Endothelial cell of umbilical vein (primary cell): ENCODE measurements around the gene MAPKAPK2. TPM values are rescaled to one million over a fixed set of nuclear protein-coding genes. Genes with fewer than 3 reads are reported as not detected.

Source experiments
- BruUV-seq: library from RNA; stranded (reverse); fragments of 400-500 nt; replicated peaks from 2 replicates; lab custom pipeline; 2021; lab: Mats Ljungman, UMichigan
- CTCF ChIA-PET: fragments of 300-600, 350-600 bp; sonication (Branson Sonifier 250); formaldehyde crosslinking; loops from one replicate; lab custom pipeline; 2021; ENCODE audit warnings: antibody characterized with exemption, inconsistent platforms; lab: Charles Lee
- POLR2A ChIA-PET: fragments of 300-600, 350-600 bp; sonication (Branson Sonifier 250); formaldehyde crosslinking; loops from one replicate; lab custom pipeline; 2021; ENCODE audit warnings: antibody characterized with exemption, inconsistent platforms; lab: Charles Lee
- DNase-seq: peaks from one replicate; pipeline ENCODE4 v3.0.0-alpha.2; 2011; ENCODE audit warnings: low read depth, low spot score
- FAIRE-seq: peaks from 2 replicates; lab custom pipeline; 2011; peaks lifted over from hg19 to GRCh38; lab: Jason Lieb, UNC
- H2AFZ ChIP-seq: 2 replicates; pipeline ENCODE4 v1.6.0; 2012; ENCODE audit warnings: low read depth, low read length, control low read depth, inconsistent platforms
- H3K27ac ChIP-seq: 2 replicates; pipeline ENCODE4 v1.5.1; 2011; ENCODE audit warnings: low read depth, mild to moderate bottlenecking, control low read depth, low read length, moderate library complexity; ENCODE audit not compliant: insufficient read depth
- H3K27me3 ChIP-seq, 2 experiments: 2 replicates each; pipeline versions ENCODE4 v1.6.0 to v1.6.1; 2011; ENCODE audit warnings: low read length in 2 of 2, mixed read lengths in 1 of 2; ENCODE audit not compliant: control insufficient read depth in 2 of 2, insufficient read depth in 2 of 2
- H3K36me3 ChIP-seq, 2 experiments: 2 replicates in 1 of 2; 3 replicates in 1 of 2; pipeline ENCODE4 v1.5.1; 2011; ENCODE audit warnings: low read length in 2 of 2, mild to moderate bottlenecking in 1 of 2, moderate library complexity in 1 of 2; ENCODE audit not compliant: control insufficient read depth in 2 of 2, insufficient read depth in 2 of 2; ENCODE audit errors: extremely low read depth in 1 of 2
- H3K4me1 ChIP-seq: 3 replicates; pipeline ENCODE4 v1.5.1; 2011; ENCODE audit warnings: mild to moderate bottlenecking, low read length; ENCODE audit not compliant: control insufficient read depth, insufficient read depth; ENCODE audit errors: extremely low read depth
- H3K4me2 ChIP-seq: 2 replicates; pipeline ENCODE4 v1.6.1; 2011; ENCODE audit warnings: low read length, control low read depth, mixed read lengths; ENCODE audit not compliant: insufficient read depth
- H3K4me3 ChIP-seq, 3 experiments: fragments of 200-600 bp in 1 of 3; sonication (generic), shearing (Covaris generic) in 1 of 3; replicated peaks in 1 of 3; 2 replicates each; pipeline ENCODE4 v1.5.1; 2011 to 2016; ENCODE audit warnings: control low read depth in 3 of 3, low read length in 3 of 3, mild to moderate bottlenecking in 2 of 3, inconsistent platforms in 1 of 3, low read depth in 1 of 3, moderate library complexity in 1 of 3; ENCODE audit not compliant: insufficient read depth in 1 of 3
- H3K79me2 ChIP-seq: 2 replicates; pipeline ENCODE4 v1.6.0; 2012; ENCODE audit warnings: low read length, inconsistent platforms; ENCODE audit not compliant: control insufficient read depth, insufficient read depth
- H3K9ac ChIP-seq: replicated peaks from 2 replicates; pipeline ENCODE3; 2011; ENCODE audit warnings: low read length, control low read depth; ENCODE audit not compliant: insufficient read depth; ENCODE audit errors: extremely low read depth
- H3K9me1 ChIP-seq: replicated peaks from 3 replicates; pipeline ENCODE4 v1.6.0; 2011; ENCODE audit warnings: mild to moderate bottlenecking, low read length; ENCODE audit not compliant: control insufficient read depth, insufficient read depth; ENCODE audit errors: extremely low read depth
- H3K9me3 ChIP-seq: replicated peaks from 2 replicates; pipeline ENCODE4 v1.5.1; 2012; ENCODE audit warnings: low read length, inconsistent platforms; ENCODE audit not compliant: control insufficient read depth, insufficient read depth
- H4K20me1 ChIP-seq: replicated peaks from 2 replicates; pipeline ENCODE3; 2011; ENCODE audit warnings: mild to moderate bottlenecking, low read length; ENCODE audit not compliant: control insufficient read depth, insufficient read depth; ENCODE audit errors: extremely low read depth
- EZH2 ChIP-seq: IDR thresholded peaks from 2 replicates; pipeline ENCODE4 v1.6.1; 2012; ENCODE audit warnings: borderline replicate concordance, low read depth, mild to moderate bottlenecking, moderate library complexity, low read length, inconsistent platforms; ENCODE audit not compliant: severe bottlenecking
- GATA2 ChIP-seq: IDR thresholded peaks from 2 replicates; pipeline ENCODE4 v1.7.0; 2011; ENCODE audit warnings: low read depth, mild to moderate bottlenecking, moderate library complexity, mixed read lengths, low read length; ENCODE audit not compliant: insufficient read length, insufficient read depth
- JUN ChIP-seq: IDR thresholded peaks from 2 replicates; pipeline ENCODE4 v1.6.1; 2011; ENCODE audit warnings: borderline replicate concordance, low read depth; ENCODE audit not compliant: insufficient read length, insufficient read depth
- MYC ChIP-seq: IDR thresholded peaks from one replicate; pipeline ENCODE4 v1.6.1; 2011; ENCODE audit warnings: mild to moderate bottlenecking, low read depth, low read length
- POLR2A ChIP-seq: IDR thresholded peaks from 2 replicates; pipeline ENCODE4 v1.6.1; 2012; ENCODE audit warnings: low read depth, mild to moderate bottlenecking, control low read depth, low read length
- POLR2AphosphoS5 ChIP-seq: IDR thresholded peaks from 2 replicates; pipeline ENCODE4 v1.6.1; 2012; ENCODE audit warnings: low read depth, mild to moderate bottlenecking, control low read depth, low read length, moderate library complexity; ENCODE audit not compliant: insufficient read depth
- dilution Hi-C: fragments of 300-500 bp; cut with MboI; formaldehyde crosslinking; loops from one replicate; pipeline ENCODE4 v1.15.0; 2019; ENCODE audit warnings: low sequenced_read_pairs; ENCODE audit not compliant: extremely low pct_ligation_motif_present
- intact Hi-C: fragments of 100-400 bp; cut with micrococcal nuclease; formaldehyde crosslinking; loops from one replicate; pipeline ENCODE4 v1.10.0; 2022
- polyA plus RNA-seq, 4 experiments: library from polyadenylated mRNA; depleted of rRNA in 3 of 4; stranded (reverse) in 3 of 4; unstranded in 1 of 4; fragments of >200 nt; gene quantifications; 2 replicates each; pipeline versions ENCODE4 v1.2.1 to v1.2.3, GENCODE V29; 2011 to 2012; ENCODE audit warnings: missing spikeins in 1 of 4
- total RNA-seq: library from RNA; stranded (reverse); gene quantifications from 2 replicates; pipeline ENCODE4 v1.2.3, GENCODE V29; 2021
- TF ChIP-seq, protein P1 (sequence below): IDR thresholded peaks from 2 replicates; pipeline ENCODE4 v1.6.1; 2011; ENCODE audit not compliant: insufficient read depth, insufficient read length

The MAPKAPK2 gene
- total and polyA plus RNA-seq, 2 donors (not counting 3 experiments of a cell fraction or from before 2014, with no cell fraction given), result 52.9 to 69.1 TPM

DNA sequence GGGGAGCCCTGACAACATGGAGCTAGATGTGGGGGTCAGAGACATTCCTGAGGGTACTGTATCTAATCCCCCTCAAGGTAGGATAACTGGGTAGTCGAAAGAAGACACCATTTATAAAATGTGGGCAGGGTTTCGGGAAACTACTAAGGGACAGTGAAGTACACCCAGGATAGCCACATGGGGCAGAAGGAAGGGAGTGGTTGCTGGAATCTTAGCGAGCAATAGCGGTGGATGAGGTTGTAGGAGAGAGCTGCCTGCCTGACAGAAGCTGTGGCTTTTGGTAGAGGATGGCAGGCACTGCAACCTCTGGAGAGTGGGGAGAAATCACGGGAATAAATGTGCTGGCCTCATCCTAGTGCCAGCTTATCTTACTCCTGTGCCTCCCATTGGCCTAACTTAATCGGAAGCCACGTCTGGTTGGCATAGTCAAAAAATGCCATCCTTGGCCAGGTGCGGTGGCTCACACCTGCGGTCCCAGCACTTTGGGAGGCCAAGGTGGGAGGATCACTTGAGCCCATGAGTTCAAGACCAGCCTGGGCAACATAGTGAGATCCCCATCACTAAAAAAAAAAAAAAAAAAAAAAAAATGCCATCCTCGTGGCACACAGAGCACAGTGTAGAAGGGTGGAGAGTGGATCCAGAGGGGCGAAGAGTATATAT lies 23.4 kb upstream of the MAPKAPK2 start:
- H3K9me3 ChIP-seq, result no peaks in the 10 kb centered on the region
- H3K4me1 ChIP-seq, result no peaks in the 10 kb centered on the region
- POLR2A ChIA-PET, result no interaction called here
- dilution Hi-C loops, result no loop called here
- H2AFZ ChIP-seq, result no peak overlapping the region
- CTCF ChIA-PET, result interaction anchor here (1.1 to 15.0 kb wide), 6 partner anchors 13 to 182 kb away, joined by 3 to 663 read pairs (median 26); partner anchors contain the start of gene DYRK3
- no peaks in the 10 kb centered on the region for H3K79me2 ChIP-seq
- peaks cover 43 to 44% of the 10 kb centered on the region in 2 experiments for H3K27me3 ChIP-seq
- no peak for FAIRE-seq
- H3K27ac ChIP-seq, result no peak overlapping the region
- H3K9ac ChIP-seq, result no peak overlapping the region
- no peaks in the 10 kb centered on the region for H4K20me1 ChIP-seq
- H3K4me2 ChIP-seq, result no peak overlapping the region
- intact Hi-C loops, result no loop called here
- BruUV-seq, result no TSS peak
- no peak for TF ChIP-seq GATA2
- H3K9me1 ChIP-seq, result no peaks in the 10 kb centered on the region
- H3K4me3 ChIP-seq, result no peak overlapping the region
- DNase-seq, result no peak
- H3K36me3 ChIP-seq, result no peaks in the 10 kb centered on the region

DNA sequence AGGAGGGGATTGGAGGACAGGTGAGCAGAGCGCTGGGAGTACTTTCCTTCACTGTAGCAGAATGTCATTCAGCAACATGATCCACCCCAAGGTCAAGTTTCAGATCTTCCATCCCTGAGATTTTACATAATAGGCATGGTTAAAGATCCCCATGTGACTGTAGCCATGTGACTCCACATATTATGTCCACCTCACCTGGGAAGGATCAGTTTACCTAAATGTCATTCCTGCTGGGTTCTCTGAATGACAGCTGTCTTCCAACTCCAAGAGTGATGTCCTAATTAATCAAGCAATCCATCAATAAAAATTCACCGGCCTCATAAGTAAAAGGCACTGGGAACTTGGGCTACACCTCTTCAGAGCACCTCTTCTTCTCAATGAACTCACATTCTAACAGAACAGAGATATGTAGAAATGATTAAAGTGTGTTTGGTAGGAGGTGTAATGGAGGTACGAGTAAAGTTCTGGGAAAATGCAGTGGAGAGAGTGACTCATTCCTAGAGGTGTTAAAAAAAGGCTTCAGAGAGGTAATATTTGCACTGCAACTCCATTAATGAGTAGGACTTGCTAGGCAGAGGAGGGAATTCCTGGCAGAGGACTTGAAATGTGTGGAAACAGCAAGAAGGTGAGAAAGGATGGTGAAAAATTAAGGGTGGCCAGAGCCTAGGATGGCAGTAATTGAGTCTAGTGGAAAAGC lies 22.2 kb upstream of the MAPKAPK2 start:
- TF ChIP-seq MYC (no peak), GATA2 (no peak), JUN (no peak), POLR2A (no peak), POLR2AphosphoS5 (no peak), EZH2 (no peak)
- TF ChIP-seq, protein P1, sequence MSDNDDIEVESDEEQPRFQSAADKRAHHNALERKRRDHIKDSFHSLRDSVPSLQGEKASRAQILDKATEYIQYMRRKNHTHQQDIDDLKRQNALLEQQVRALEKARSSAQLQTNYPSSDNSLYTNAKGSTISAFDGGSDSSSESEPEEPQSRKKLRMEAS, result no peak
- ChIA-PET CTCF (interaction anchor here (1.4 to 15.0 kb wide), 22 partner anchors 8 to 837 kb away, joined by 4 to 663 read pairs (median 16); partner anchors contain the start of genes DYRK3, EIF2D, IKBKE and MAPKAPK2), POLR2A (no interaction called here)
- dilution Hi-C loops, result no loop called here
- H3K27me3 ChIP-seq, result peaks cover 37 to 39% of the 10 kb centered on the region in 2 experiments
- no TSS peak for BruUV-seq
- DNase-seq, result no peak
- intact Hi-C loops, result no loop called here
- no peak overlapping the region for H3K27ac ChIP-seq
- no peaks in the 10 kb centered on the region for H3K9me1 ChIP-seq
- no peaks in the 10 kb centered on the region for H4K20me1 ChIP-seq
- H3K9ac ChIP-seq, result no peak overlapping the region
- FAIRE-seq, result no peak
- H3K79me2 ChIP-seq, result no peaks in the 10 kb centered on the region
- no peaks in the 10 kb centered on the region for H3K36me3 ChIP-seq
- H3K4me1 ChIP-seq, result no peaks in the 10 kb centered on the region
- no peak overlapping the region for H3K4me3 ChIP-seq
- no peaks in the 10 kb centered on the region for H3K9me3 ChIP-seq
- no peak overlapping the region for H2AFZ ChIP-seq
- H3K4me2 ChIP-seq, result no peak overlapping the region
